KOPT-K1 (cell line): ENCODE measurements around the gene APPBP2.
"Not testable (repeated sequence)": the region's sequence is repeated elsewhere in the genome, so short reads cannot be mapped to it uniquely, and the experiment has no call there.

Experiments
- H3K27ac ChIP-seq: fragments of 200-600 bp; sonication (generic); 2 replicates; pipeline ENCODE4 v1.5.1; 2016; ENCODE audit warnings: antibody characterized with exemption, mild to moderate bottlenecking, low read depth, low read length; ENCODE audit not compliant: poor library complexity, severe bottlenecking
- H3K36me3 ChIP-seq: fragments of 200-600 bp; sonication (generic); 2 replicates; pipeline ENCODE4 v1.5.1; 2017; ENCODE audit warnings: antibody characterized with exemption, mild to moderate bottlenecking, low read length, moderate library complexity; ENCODE audit not compliant: insufficient read depth
- H3K9me3 ChIP-seq: fragments of 200-600 bp; sonication (generic); 2 replicates; pipeline ENCODE4 v1.5.1; 2017; ENCODE audit warnings: antibody characterized with exemption, low read length, mild to moderate bottlenecking; ENCODE audit not compliant: insufficient read depth, poor library complexity, severe bottlenecking

APPBP2 gene

DNA sequence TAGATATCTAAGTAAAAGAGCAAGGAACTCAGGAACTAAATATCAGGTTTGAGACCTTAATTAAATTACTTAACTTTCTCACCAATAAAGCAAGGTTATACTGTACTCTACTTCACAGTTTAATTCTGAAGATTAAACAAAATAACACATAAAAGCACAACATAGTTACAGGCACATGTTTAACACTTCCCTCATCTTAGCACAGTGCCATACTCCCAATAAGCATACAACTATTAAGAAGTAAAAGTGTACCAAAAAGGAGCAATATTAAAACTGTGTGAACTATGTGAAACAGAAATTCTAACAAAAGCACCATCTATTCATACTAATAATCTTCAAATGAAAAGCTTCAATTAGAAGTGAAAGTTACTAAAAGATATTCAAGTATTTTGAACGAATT, 2.2 kb downstream of the APPBP2 start:
- H3K27ac ChIP-seq = no peak overlapping the region
- peaks cover 35% of the 10 kb centered on the region for H3K36me3 ChIP-seq
- no peaks in the 10 kb centered on the region for H3K9me3 ChIP-seq

DNA sequence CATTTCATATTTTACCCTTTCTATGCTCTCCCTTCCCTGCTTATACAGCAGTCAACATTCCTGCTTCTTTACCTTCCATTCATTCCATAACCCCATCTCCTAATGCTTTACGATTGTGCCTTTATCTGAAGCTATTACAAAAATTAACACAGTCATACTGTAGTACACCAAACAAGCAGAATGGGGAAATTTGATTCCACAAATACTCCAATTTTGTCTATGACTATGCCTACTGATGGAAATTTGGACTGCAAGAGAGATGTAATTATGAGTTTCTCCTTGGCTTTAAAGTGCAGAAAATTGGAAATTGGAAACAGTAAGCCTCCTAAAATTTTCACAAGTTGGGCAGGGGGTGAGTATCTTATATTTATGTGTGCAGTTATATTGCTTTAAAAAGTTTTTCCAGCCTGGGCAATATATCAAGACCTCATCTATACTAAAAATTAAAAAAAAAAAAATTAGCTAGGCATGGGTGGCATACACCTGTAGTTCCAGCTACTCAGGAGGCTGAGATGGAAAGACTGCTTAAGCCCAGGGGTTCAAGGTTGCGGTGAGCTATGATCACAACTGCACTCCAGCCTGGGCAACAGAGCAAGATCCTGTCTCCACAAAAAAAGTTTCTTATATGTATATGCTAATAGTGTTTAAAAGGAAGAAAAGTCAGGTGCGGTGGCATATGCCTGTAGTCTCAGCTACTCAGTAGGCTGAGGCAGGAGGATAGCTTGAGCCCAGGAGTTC, 3.0 kb downstream of the APPBP2 start:
- Histone ChIP-seq H3K9me3 (no peaks in the 10 kb centered on the region), H3K27ac (no peak overlapping the region), H3K36me3 (peaks cover 43% of the 10 kb centered on the region)

DNA sequence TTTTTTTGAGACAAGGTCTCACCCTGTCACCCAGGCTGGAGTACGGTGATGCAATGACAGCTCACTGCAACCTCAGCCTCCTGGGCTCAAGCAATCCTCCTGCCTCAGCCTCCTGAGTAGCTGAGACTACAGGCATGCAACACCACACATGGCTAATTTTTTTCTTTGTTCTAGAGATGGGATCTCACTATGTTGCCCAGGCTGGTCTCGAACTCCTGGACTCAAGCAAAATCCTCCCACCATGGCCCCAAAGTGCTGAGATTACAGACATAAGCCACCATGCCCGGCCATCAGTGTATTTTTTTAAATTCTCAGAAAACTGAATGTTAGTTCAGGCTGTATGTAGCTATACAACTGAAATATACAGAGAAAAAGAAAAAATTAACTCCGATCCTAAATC, 6.2 kb downstream of the APPBP2 start:
- peaks cover 58% of the 10 kb centered on the region for H3K36me3 ChIP-seq
- no peak overlapping the region for H3K27ac ChIP-seq
- no peaks in the 10 kb centered on the region for H3K9me3 ChIP-seq

- H3K27ac ChIP-seq, H3K9me3 ChIP-seq: not testable (repeated sequence)
- H3K36me3 ChIP-seq = peaks cover 76% of the 10 kb centered on the region
Measured at GRCh38 chr17:60515683-60516082, 10.4 kb downstream of the APPBP2 start.

- H3K9me3 ChIP-seq, H3K27ac ChIP-seq: not testable (repeated sequence)
- peaks cover 76% of the 10 kb centered on the region for H3K36me3 ChIP-seq
Measured at GRCh38 chr17:60515199-60515598, 10.8 kb downstream of the APPBP2 start.

- H3K27ac ChIP-seq = no peak overlapping the region
- no peaks in the 10 kb centered on the region for H3K9me3 ChIP-seq
- H3K36me3 ChIP-seq = peaks cover 73% of the 10 kb centered on the region
Measured at GRCh38 chr17:60514500-60514899, 11.5 kb downstream of the APPBP2 start.

DNA sequence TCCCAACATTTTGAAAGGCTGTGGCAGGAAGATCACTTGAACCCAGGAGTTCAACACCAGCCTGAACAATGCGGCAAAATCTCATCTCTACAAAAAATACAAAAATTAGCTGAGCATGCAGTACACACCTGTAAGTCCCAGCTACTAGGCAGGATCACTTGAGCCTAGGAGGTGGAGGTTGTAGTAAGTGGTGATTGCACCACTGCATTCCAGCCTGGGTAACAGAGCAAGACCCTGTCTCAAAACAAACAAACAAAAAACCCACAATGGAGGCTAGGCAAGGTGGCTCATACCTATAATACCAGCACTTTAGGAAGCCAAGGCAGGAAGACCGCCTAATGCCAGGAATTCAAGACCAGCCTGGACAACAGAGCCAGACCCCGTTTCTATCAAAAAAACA, 12.0 kb downstream of the APPBP2 start:
- Histone ChIP-seq H3K27ac (no peak overlapping the region), H3K36me3 (peaks cover 70% of the 10 kb centered on the region), H3K9me3 (no peaks in the 10 kb centered on the region)

DNA sequence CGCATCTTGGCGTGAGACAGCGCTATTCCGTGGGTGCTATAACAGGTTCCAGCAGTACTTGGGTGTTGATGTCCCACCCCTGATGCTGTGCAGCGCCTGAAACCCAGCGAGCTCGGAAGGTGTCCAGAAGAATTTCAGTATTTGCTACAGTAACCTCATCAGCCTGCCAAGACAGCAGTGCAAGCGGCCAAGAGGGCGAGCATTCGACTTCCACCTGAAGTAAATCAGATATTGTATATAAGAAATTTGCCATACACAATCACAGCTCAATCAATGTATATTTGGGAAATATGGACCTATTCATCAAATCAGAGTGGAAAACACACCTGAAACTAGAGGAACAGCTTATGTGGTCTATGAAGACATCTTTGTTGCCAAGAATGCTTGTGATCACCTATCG, 13.0 kb downstream of the APPBP2 start:
- Histone ChIP-seq H3K9me3 (no peaks in the 10 kb centered on the region), H3K27ac (no peak overlapping the region), H3K36me3 (peaks cover 67% of the 10 kb centered on the region)

DNA sequence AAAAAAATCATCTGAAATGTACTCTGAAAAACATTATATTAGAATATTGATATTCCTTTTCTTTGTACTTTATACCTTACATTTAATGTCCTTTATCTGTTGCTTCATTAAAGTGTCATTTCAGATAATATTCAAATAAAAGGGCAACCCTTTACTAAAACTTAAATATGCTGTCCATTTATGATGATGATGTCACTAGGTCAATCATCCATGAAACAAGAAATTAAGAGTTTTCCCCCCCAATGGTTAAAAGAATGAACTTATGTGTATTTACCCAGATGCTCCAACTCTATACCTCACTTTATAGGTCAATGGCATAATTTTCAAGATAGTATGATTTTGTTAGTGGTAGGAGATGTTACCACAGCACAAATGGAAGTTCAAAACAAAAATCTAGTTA, 15.3 kb downstream of the APPBP2 start:
- H3K27ac ChIP-seq = no peak overlapping the region
- peaks cover 52% of the 10 kb centered on the region for H3K36me3 ChIP-seq
- H3K9me3 ChIP-seq = no peaks in the 10 kb centered on the region

DNA sequence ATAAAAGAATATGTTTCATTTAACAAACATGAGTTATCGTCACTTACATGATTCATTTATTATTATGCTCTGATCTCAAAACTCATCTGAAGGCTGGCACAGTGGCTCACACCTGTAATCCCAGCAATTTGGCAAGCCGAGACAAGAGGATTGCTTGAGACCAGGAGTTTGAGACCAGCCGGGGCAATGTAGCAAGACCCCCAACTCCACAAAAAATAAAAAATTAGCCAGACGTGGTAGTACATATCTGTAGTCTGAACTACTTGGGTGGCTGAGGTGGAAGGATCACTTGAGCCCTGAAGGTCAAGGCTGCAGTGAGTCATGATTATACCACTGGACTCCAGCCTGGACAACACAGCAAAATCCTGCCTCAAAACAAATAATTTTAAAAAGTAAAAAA, 16.0 kb downstream of the APPBP2 start:
- Histone ChIP-seq H3K9me3 (no peaks in the 10 kb centered on the region), H3K27ac (no peak overlapping the region), H3K36me3 (peaks cover 52% of the 10 kb centered on the region)

GRCh38 chr17:60508384-60508980, 17.6 kb downstream of the APPBP2 start:
- Histone ChIP-seq H3K9me3 (no peaks in the 10 kb centered on the region), H3K36me3 (peaks cover 44% of the 10 kb centered on the region), H3K27ac (no peak overlapping the region)

- H3K27ac ChIP-seq = no peak overlapping the region
- peaks cover 36% of the 10 kb centered on the region for H3K36me3 ChIP-seq
- H3K9me3 ChIP-seq = no peaks in the 10 kb centered on the region
Measured at GRCh38 chr17:60506312-60506711, 19.7 kb downstream of the APPBP2 start.

DNA sequence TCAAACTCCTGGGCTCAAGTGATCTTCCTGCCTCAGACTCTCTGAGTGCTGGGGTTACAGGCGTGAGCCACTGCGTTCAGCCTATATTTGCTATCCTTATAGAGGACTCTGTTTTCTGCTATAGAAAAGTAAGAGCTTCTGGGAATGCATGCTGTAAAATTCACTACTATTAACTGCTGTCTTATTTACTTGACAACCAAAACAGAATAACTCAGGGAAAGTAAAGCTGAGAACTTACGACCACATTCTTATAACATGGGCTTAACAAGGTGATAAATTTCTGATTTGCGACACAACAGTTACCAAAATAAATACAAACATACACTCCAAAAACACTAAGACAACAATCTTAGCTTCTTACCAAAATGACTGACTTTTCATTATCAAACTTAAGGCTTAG, 23.9 kb downstream of the APPBP2 start:
- H3K9me3 ChIP-seq = no peaks in the 10 kb centered on the region
- no peak overlapping the region for H3K27ac ChIP-seq
- peaks cover 46% of the 10 kb centered on the region for H3K36me3 ChIP-seq

DNA sequence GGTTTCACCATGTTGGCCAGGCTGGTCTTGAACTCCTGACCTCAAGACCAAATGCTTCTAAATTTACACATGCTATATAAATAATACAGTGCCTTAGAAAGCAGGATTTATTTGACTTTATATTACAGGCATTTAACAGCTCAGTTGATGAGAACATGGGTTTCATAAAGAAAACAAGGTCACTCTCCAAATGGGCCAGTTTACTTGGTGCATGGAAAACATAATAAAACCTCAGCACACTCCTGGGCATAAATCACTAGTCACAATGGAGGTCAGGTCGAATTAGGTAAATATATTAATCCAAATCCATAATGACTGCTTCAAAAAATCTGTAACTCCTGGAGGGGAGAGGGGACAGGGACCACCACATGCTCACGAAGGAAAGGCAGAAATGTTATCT, 24.5 kb downstream of the APPBP2 start:
- Histone ChIP-seq H3K9me3 (no peaks in the 10 kb centered on the region), H3K27ac (no peak overlapping the region), H3K36me3 (peaks cover 51% of the 10 kb centered on the region)

GRCh38 chr17:60496041-60496440, 30.0 kb downstream of the APPBP2 start:
- Histone ChIP-seq H3K9me3 (peaks cover 52% of the 10 kb centered on the region), H3K27ac (no peak overlapping the region), H3K36me3 (peaks cover 92% of the 10 kb centered on the region)

GRCh38 chr17:60495260-60495659, 30.8 kb downstream of the APPBP2 start:
- Histone ChIP-seq H3K9me3 (peaks cover 59% of the 10 kb centered on the region), H3K27ac (no peak overlapping the region), H3K36me3 (peaks cover 97% of the 10 kb centered on the region)
